Skeletal muscle tissue (tissue), 4 donors: ENCODE measurements around the gene ASXL1. TPM values are rescaled to one million over a fixed set of nuclear protein-coding genes. Genes with fewer than 3 reads are reported as not detected.

Experiments
- H3K27ac ChIP-seq: one replicate; pipeline ENCODE4 v1.7.0; 2013; ENCODE audit warnings: mild to moderate bottlenecking, low read depth, low read length, inconsistent platforms
- H3K27me3 ChIP-seq, 3 donors: one replicate each; pipeline ENCODE4 v1.7.0; 2013; ENCODE audit warnings: low read length in 3 of 3; ENCODE audit not compliant: control insufficient read depth in 3 of 3, insufficient read depth in 3 of 3
- H3K36me3 ChIP-seq, 3 donors: one replicate each; pipeline ENCODE4 v1.7.0; 2013; ENCODE audit warnings: low read length in 3 of 3; ENCODE audit not compliant: control insufficient read depth in 3 of 3, insufficient read depth in 3 of 3
- H3K4me1 ChIP-seq, 3 donors: one replicate each; pipeline ENCODE4 v1.7.0; 2013; ENCODE audit warnings: low read length in 3 of 3, mild to moderate bottlenecking in 3 of 3; ENCODE audit not compliant: control insufficient read depth in 3 of 3, insufficient read depth in 3 of 3
- H3K4me3 ChIP-seq, 3 donors: one replicate each; pipeline ENCODE4 v1.7.0; 2013; ENCODE audit warnings: low read length in 3 of 3
- H3K9ac ChIP-seq, 3 donors: one replicate each; pipeline ENCODE4 v1.7.0; 2013; ENCODE audit warnings: low read length in 3 of 3, mild to moderate bottlenecking in 3 of 3, moderate library complexity in 2 of 3, low read depth in 1 of 3
- H3K9me3 ChIP-seq, 3 donors: one replicate each; pipeline ENCODE4 v1.7.0; 2013; ENCODE audit warnings: low read length in 3 of 3; ENCODE audit not compliant: control insufficient read depth in 3 of 3
- total RNA-seq: library from RNA; depleted of rRNA; stranded (reverse); fragments of >200 nt; gene quantifications from one replicate; pipeline ENCODE4 v1.2.3, GENCODE V29; 2014
- donor health status: Osteomylitis.

Gene ASXL1
- total RNA-seq, 1 donor from 2014 or later: 86.1 TPM

GRCh38 chr20:32359633-32360332 is 1.7 kb downstream of the ASXL1 start:
- peak overlapping the region; percentile 87 to 90 (median 88) for H3K4me3 ChIP-seq
- H3K27ac ChIP-seq: peak overlapping the region; percentile 91
- peak overlapping the region; percentile 79 to 88 (median 80) for H3K9ac ChIP-seq
- peaks cover 32 to 37% (median 35%) of the 10 kb centered on the region in 3 donors for H3K4me1 ChIP-seq
- no peaks in the 10 kb centered on the region for H3K36me3 ChIP-seq
- H3K9me3 ChIP-seq: no peaks in the 10 kb centered on the region
- no peaks in the 10 kb centered on the region for H3K27me3 ChIP-seq

GRCh38 chr20:32360333-32360634 is 2.2 kb downstream of the ASXL1 start:
- H3K36me3 ChIP-seq: no peaks in the 10 kb centered on the region
- peaks cover 35 to 41% (median 39%) of the 10 kb centered on the region in 3 donors for H3K4me1 ChIP-seq
- H3K9me3 ChIP-seq: no peaks in the 10 kb centered on the region
- H3K4me3 ChIP-seq: peak overlapping the region in 1 of 3 donors; percentile 49
- H3K27me3 ChIP-seq: no peaks in the 10 kb centered on the region
- H3K9ac ChIP-seq: no peak overlapping the region
- H3K27ac ChIP-seq: peak overlapping the region; percentile 91

- Histone ChIP-seq H3K36me3 (peaks cover 0 to 5% (median 3%) of the 10 kb centered on the region in 3 donors), H3K27ac (peak overlapping the region; percentile 1), H3K4me1 (peaks cover 40 to 54% (median 49%) of the 10 kb centered on the region in 3 donors), H3K9me3 (no peaks in the 10 kb centered on the region), H3K9ac (peak overlapping the region in 2 of 3 donors; percentile 9 to 30), H3K27me3 (no peaks in the 10 kb centered on the region), H3K4me3 (no peak overlapping the region)
Observed at GRCh38 chr20:32362901-32363364, 4.8 kb downstream of the ASXL1 start.

GRCh38 chr20:32363492-32363891 is 5.4 kb downstream of the ASXL1 start:
- Histone ChIP-seq H3K27ac (peak overlapping the region; percentile 1), H3K4me1 (peaks cover 40 to 55% (median 52%) of the 10 kb centered on the region in 3 donors), H3K9ac (no peak overlapping the region), H3K36me3 (peaks cover 0 to 5% (median 3%) of the 10 kb centered on the region in 3 donors), H3K27me3 (no peaks in the 10 kb centered on the region), H3K9me3 (no peaks in the 10 kb centered on the region), H3K4me3 (no peak overlapping the region)

GRCh38 chr20:32364554-32365208 is 6.5 kb downstream of the ASXL1 start:
- no peak overlapping the region for H3K27ac ChIP-seq

GRCh38 chr20:32365564-32365963 is 7.4 kb downstream of the ASXL1 start:
- H3K9ac ChIP-seq: no peak overlapping the region
- H3K4me3 ChIP-seq: no peak overlapping the region
- no peak overlapping the region for H3K27ac ChIP-seq
- H3K9me3 ChIP-seq: no peaks in the 10 kb centered on the region
- H3K36me3 ChIP-seq: peaks cover 0 to 16% (median 13%) of the 10 kb centered on the region in 3 donors
- H3K4me1 ChIP-seq: peaks cover 28 to 47% (median 43%) of the 10 kb centered on the region in 3 donors
- H3K27me3 ChIP-seq: no peaks in the 10 kb centered on the region

More at GRCh38 chr20:32364554-32365208, 6.5 kb downstream of the ASXL1 start:
- Histone ChIP-seq H3K9ac (no peak overlapping the region), H3K4me1 (peaks cover 35 to 52% (median 52%) of the 10 kb centered on the region in 3 donors), H3K9me3 (no peaks in the 10 kb centered on the region), H3K36me3 (peaks cover 0 to 10% (median 9%) of the 10 kb centered on the region in 3 donors), H3K4me3 (no peak overlapping the region), H3K27me3 (no peaks in the 10 kb centered on the region)

- H3K9ac ChIP-seq: no peak overlapping the region
- H3K27me3 ChIP-seq: no peaks in the 10 kb centered on the region
- H3K27ac ChIP-seq: no peak overlapping the region
- peaks cover 0 to 16% (median 13%) of the 10 kb centered on the region in 3 donors for H3K36me3 ChIP-seq
- H3K4me1 ChIP-seq: peaks cover 28 to 44% (median 37%) of the 10 kb centered on the region in 3 donors
- no peaks in the 10 kb centered on the region for H3K9me3 ChIP-seq
- H3K4me3 ChIP-seq: no peak overlapping the region
Observed at GRCh38 chr20:32366380-32366779, 8.2 kb downstream of the ASXL1 start.

GRCh38 chr20:32368323-32368722 is 10.2 kb downstream of the ASXL1 start:
- H3K9ac ChIP-seq: peak overlapping the region in 1 of 3 donors; percentile 12
- H3K4me3 ChIP-seq: no peak overlapping the region
- peaks cover 23 to 39% (median 34%) of the 10 kb centered on the region in 3 donors for H3K4me1 ChIP-seq
- H3K36me3 ChIP-seq: peaks cover 2 to 23% (median 13%) of the 10 kb centered on the region in 3 donors
- no peaks in the 10 kb centered on the region for H3K9me3 ChIP-seq
- no peak overlapping the region for H3K27ac ChIP-seq
- no peaks in the 10 kb centered on the region for H3K27me3 ChIP-seq

GRCh38 chr20:32368925-32369324 is 10.8 kb downstream of the ASXL1 start:
- H3K36me3 ChIP-seq: peaks cover 2 to 23% (median 15%) of the 10 kb centered on the region in 3 donors

GRCh38 chr20:32370897-32371296 is 12.8 kb downstream of the ASXL1 start:
- H3K9me3 ChIP-seq: no peaks in the 10 kb centered on the region
- no peaks in the 10 kb centered on the region for H3K27me3 ChIP-seq
- H3K27ac ChIP-seq: no peak overlapping the region
- no peak overlapping the region for H3K9ac ChIP-seq
- no peak overlapping the region for H3K4me3 ChIP-seq
- peaks cover 2 to 23% (median 18%) of the 10 kb centered on the region in 3 donors for H3K36me3 ChIP-seq
- H3K4me1 ChIP-seq: peaks cover 8 to 18% (median 16%) of the 10 kb centered on the region in 3 donors

More at GRCh38 chr20:32368925-32369324, 10.8 kb downstream of the ASXL1 start:
- H3K4me1 ChIP-seq: peaks cover 18 to 33% (median 33%) of the 10 kb centered on the region in 3 donors
- no peak overlapping the region for H3K9ac ChIP-seq
- H3K27ac ChIP-seq: no peak overlapping the region
- H3K4me3 ChIP-seq: no peak overlapping the region
- no peaks in the 10 kb centered on the region for H3K27me3 ChIP-seq
- H3K9me3 ChIP-seq: no peaks in the 10 kb centered on the region
